Fibroblast of villous mesenchyme (primary cell): Measurements from ENCODE around the gene SMPD2. TPM values are rescaled to one million over a fixed set of nuclear protein-coding genes. Genes with fewer than 3 reads are reported as not detected.

Source experiments
- DNase-seq: peaks from one replicate; pipeline ENCODE4 v3.0.0-alpha.2; 2010; ENCODE audit warnings: low read depth
- H3K4me3 ChIP-seq: 2 replicates; pipeline ENCODE4 v1.5.1; 2011; ENCODE audit warnings: low read depth, mild to moderate bottlenecking, low read length
- total RNA-seq: library from RNA; depleted of rRNA; stranded (reverse); fragments of >200 nt; gene quantifications from 2 replicates; pipeline ENCODE4 v1.2.3, GENCODE V29; 2012
- TF ChIP-seq, protein P1 (sequence below): IDR thresholded peaks from 2 replicates; pipeline ENCODE4 v1.5.1; 2012; ENCODE audit warnings: low read depth, mild to moderate bottlenecking, low read length; ENCODE audit not compliant: insufficient read depth

Gene SMPD2
- total RNA-seq, 1 donor, result 7.3 TPM

DNA sequence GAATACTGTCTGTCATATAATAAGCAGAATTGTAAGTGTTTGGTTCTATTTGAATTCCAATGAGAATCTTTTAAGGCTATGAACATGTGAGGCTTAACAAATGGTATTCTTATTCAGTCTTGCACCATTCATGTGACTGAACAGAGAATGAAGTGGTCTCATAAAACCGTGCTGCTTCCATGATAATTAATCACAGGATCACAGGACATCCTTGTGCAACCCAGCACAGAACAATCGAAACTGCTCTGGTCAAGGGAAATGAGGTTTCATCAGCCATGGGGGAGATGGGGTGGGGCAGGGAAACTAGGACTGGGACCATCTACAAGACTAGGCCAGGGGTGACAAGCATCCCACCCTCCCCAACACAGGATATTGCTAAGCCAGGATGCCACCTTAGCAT lies 6.1 kb upstream of the SMPD2 start:
- peak; percentile 81 for DNase-seq
- no peak overlapping the region for H3K4me3 ChIP-seq
- TF ChIP-seq, protein P1, sequence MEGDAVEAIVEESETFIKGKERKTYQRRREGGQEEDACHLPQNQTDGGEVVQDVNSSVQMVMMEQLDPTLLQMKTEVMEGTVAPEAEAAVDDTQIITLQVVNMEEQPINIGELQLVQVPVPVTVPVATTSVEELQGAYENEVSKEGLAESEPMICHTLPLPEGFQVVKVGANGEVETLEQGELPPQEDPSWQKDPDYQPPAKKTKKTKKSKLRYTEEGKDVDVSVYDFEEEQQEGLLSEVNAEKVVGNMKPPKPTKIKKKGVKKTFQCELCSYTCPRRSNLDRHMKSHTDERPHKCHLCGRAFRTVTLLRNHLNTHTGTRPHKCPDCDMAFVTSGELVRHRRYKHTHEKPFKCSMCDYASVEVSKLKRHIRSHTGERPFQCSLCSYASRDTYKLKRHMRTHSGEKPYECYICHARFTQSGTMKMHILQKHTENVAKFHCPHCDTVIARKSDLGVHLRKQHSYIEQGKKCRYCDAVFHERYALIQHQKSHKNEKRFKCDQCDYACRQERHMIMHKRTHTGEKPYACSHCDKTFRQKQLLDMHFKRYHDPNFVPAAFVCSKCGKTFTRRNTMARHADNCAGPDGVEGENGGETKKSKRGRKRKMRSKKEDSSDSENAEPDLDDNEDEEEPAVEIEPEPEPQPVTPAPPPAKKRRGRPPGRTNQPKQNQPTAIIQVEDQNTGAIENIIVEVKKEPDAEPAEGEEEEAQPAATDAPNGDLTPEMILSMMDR, result no peak

DNA sequence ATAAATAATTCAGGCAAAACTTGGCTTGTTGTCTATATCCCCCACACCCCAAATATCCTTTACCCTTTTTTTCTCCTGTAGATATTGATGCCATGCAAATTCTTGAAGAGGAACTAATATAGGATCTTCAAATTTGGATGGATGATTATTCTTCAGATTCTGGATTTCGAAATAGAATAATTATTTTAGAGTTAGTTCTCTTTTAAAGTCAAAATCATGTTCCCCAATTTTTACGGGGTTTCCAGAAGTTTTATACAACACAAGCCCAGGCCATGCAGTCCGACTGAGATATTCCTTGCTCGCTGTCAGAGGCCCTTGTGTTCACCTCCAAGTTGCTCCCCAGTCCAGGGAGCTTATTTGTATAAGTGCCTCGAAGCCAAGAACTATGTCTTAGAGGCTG lies 4.5 kb upstream of the SMPD2 start:
- no peak overlapping the region for H3K4me3 ChIP-seq
- TF ChIP-seq, protein P1, result no peak
- DNase-seq, result no peak

DNA sequence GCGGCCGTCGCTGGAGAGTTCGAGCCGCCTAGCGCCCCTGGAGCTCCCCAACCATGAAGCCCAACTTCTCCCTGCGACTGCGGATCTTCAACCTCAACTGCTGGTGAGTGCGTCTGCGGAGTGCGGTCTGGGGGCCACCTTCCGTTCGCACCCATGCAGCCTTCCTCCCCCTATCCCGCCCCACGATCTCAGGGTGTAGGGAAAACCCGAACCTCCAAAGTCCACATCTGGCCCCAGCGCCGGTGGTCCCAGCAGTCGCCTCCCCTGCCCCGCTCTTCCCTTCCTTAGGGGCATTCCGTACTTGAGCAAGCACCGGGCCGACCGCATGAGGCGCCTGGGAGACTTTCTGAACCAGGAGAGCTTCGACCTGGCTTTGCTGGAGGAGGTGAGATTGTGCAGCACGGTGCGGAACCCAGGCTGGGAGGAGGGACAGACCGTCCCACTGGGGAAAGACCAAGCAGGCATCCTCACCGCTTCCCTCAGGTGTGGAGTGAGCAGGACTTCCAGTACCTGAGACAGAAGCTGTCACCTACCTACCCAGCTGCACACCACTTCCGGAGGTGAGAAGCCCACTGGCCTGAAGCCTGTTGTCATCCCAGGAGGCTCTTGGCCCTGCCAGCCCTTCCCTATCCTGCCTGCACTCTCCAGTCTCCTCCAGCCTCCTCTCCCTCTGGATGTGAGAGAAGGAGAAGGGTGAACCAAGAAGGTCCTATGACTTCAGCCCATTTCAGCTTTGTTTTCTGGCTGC lies 719 bp downstream of the SMPD2 start:
- peak overlapping the region; percentile 76 for H3K4me3 ChIP-seq
- TF ChIP-seq, protein P1, result no peak
- peak; percentile 47 for DNase-seq

- TF ChIP-seq, protein P1, result no peak
- no peak overlapping the region for H3K4me3 ChIP-seq
- DNase-seq, result no peak
Observed at GRCh38 chr6:109442393-109442924, 1.9 kb downstream of the SMPD2 start.

DNA sequence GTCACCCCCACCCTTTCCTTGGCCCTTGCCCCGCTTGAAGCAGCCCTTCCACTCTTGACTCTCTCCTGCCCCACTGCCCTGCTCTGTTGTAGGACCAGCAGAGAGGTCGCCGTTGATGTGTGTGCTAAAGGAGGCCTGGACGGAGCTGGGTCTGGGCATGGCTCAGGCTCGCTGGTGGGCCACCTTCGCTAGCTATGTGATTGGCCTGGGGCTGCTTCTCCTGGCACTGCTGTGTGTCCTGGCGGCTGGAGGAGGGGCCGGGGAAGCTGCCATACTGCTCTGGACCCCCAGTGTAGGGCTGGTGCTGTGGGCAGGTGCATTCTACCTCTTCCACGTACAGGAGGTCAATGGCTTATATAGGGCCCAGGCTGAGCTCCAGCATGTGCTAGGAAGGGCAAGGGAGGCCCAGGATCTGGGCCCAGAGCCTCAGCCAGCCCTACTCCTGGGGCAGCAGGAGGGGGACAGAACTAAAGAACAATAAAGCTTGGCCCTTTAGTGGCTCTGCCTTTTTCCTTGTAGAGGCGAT lies 3.0 kb downstream of the SMPD2 start:
- TF ChIP-seq, protein P1, result no peak
- DNase-seq, result no peak
- H3K4me3 ChIP-seq, result no peak overlapping the region

DNA sequence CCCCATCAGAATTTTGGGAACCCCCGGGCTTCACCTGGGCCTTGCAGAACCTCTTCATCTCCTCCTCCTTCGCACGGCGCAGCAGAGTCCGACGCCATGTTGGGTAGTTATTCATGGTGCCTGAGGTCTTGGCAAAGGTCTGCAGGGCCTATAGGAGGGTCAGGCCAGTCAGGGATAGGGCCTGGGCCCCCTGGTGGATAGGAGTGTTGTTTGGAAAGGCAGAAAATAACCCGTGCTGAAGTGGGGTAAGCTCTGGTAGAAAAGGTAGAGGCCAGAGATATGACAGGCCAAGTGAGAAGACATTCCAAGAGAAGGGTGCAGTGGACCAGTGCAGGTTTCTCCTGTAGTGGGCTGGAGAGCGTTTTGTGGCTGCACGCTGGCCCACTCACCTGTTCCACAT lies 4.9 kb downstream of the SMPD2 start:
- DNase-seq, result no peak

More for the DNA sequence above, 4.9 kb downstream of the SMPD2 start:
- TF ChIP-seq, protein P1, result peak; percentile 16
- no peak overlapping the region for H3K4me3 ChIP-seq
